ENCODE measurements around the gene LHX3.

DNA sequence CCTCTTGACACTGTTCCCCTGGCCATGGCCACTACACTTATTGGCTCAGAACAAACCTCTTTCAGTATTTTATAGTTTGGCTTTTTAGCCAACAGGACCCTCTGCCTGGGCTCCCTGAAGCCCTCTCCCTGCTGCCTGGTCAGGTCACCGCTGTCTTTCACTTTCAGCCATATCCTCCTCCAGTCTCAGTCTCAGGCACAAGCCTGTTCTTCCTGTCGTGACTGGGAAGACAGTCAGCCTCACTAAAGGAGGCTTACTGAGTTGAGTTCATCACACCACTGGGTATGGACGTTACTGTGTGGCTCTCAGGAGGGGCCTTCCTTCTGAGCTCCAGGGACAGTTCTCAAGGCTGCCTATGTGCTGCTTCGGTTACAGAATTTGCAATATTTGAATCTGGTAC, 38.7 kb upstream of the LHX3 start:
- no peak for TF ChIP-seq CTCF (IDR thresholded peaks at IDR 0.05)
- no peak for TF ChIP-seq POLR2A (IDR thresholded peaks at IDR 0.05)
